ENCODE measurements around the gene ERCC6L2. TPM values are rescaled to one million over a fixed set of nuclear protein-coding genes. Genes with fewer than 3 reads are reported as not detected.
A peak's percentile ranks its signal among the peaks of the same experiment; 100 is the strongest.

The ERCC6L2 gene
- total RNA-seq, 2 experiments from 2014 or later: 30.8 to 31.3 TPM

DNA sequence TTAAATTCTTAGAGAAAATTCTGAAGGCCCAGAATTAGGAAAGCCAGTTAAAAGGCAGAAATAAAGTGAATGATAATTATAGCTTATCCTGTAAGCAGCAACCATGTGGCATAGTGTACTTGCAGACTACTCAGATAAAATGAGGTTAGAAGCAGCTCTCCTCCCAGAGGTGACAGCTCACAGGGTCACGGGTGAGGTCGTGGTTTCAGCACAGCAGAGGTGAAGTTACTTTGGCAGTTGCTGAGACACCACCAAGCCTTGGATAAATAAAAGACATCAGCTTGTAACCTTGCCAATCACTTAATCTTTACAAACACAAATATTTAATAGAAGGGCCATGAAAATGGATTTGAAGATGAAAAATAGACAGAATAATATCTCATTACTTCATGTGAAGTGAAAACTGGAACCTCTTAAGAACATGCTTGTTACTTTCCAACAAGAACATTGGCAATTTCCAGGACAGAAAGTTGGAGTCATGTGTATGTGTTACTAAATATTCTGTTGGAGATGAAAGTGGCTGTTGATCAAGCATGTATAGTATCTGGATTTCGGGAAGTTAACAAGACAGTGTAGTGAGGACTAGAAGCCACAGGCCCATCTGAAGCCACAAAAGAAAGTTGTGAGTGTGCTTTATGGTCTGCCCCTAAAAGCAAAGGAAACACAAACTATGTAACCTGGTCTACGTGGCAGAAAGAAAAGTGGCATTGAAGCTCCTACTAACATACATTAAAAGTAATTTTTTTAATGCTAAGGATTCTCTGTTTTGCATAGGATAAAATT is 134.4 kb downstream of the ERCC6L2 start:
- Mint-ChIP-seq H3K36me3 (ENCODE audit: low read depth) (peaks cover 9% of the 10 kb centered on the region), H3K27me3 (no peaks in the 10 kb centered on the region), H3K4me3 (peak overlapping the region; percentile 31), H3K9me3 (no peaks in the 10 kb centered on the region), H3K4me1 (ENCODE audit: low read depth) (peaks cover 52% of the 10 kb centered on the region), H3K27ac (peak overlapping the region; percentile 89)
- ATAC-seq (ENCODE audit: poor library complexity) (peak; percentile 76), DNase-seq (peak; percentile 38 to 86 (median 48))
- TF ChIP-seq, protein P1, sequence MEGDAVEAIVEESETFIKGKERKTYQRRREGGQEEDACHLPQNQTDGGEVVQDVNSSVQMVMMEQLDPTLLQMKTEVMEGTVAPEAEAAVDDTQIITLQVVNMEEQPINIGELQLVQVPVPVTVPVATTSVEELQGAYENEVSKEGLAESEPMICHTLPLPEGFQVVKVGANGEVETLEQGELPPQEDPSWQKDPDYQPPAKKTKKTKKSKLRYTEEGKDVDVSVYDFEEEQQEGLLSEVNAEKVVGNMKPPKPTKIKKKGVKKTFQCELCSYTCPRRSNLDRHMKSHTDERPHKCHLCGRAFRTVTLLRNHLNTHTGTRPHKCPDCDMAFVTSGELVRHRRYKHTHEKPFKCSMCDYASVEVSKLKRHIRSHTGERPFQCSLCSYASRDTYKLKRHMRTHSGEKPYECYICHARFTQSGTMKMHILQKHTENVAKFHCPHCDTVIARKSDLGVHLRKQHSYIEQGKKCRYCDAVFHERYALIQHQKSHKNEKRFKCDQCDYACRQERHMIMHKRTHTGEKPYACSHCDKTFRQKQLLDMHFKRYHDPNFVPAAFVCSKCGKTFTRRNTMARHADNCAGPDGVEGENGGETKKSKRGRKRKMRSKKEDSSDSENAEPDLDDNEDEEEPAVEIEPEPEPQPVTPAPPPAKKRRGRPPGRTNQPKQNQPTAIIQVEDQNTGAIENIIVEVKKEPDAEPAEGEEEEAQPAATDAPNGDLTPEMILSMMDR (IDR thresholded peaks at IDR 0.05): no peak
- ChIA-PET CTCF (no interaction called here), POLR2A (interaction anchor here (0.7 to 1.0 kb wide), 2 partner anchors 135 to 145 kb away, joined by 3 read pairs; no protein-coding TSS in a partner anchor)
- intact Hi-C loops (cut with DNase I, micrococcal nuclease): loop anchor here (2.0 to 10.0 kb wide), 3 partner anchors 25 to 145 kb away; partner anchors contain the start of gene ERCC6L2 (in 1 of the 2)
- Histone ChIP-seq H3K4me1 (ENCODE audit: insufficient read depth, low read length) (peaks cover 46% of the 10 kb centered on the region), H3K36me3 (ENCODE audit: insufficient read depth, low read length) (peaks cover 20% of the 10 kb centered on the region), H3K27me3 (ENCODE audit: control insufficient read depth in 1 of 2, insufficient read depth in 2 of 2, low read length in 2 of 2) (no peaks in the 10 kb centered on the region), H3K4me3 (ENCODE audit: low read length) (no peak overlapping the region), H3K9me3 (ENCODE audit: control insufficient read depth in 1 of 2, insufficient read depth in 1 of 2, low read length in 2 of 2) (no peaks in the 10 kb centered on the region), H3K27ac (ENCODE audit: low read depth in 1 of 2, low read length in 2 of 2) (peak overlapping the region; percentile 49 to 58)

DNA sequence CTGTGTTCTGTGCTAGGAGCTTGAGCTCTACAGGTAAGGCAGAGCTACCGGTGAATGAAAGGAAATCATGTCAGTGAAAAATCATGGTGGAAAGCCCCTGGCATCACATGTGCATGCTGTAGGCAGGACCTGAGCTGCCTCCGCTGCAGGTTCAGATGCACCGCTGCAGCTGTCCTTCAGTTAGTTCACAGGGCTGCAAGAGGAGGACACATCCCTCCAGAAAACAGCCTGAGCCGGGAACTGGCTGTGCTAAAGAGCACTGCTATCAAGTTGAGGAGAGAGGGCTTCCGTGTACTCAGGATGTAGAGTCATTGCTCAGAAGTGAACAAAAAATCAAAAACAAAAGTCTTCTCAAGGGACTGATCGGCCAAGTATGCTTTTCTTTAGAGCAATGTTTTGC is 138.6 kb downstream of the ERCC6L2 start:
- ChIA-PET POLR2A (interaction anchor here (2.6 kb wide), 1 partner anchor 138 kb away, joined by 8 read pairs; the partner anchor contains the start of gene ERCC6L2), CTCF (no interaction called here)
- TF ChIP-seq, protein P1 (IDR thresholded peaks at IDR 0.05): no peak
- H3K4me3 ChIP-seq (ENCODE audit: low read length): no peak overlapping the region
- no peaks in the 10 kb centered on the region for H3K27me3 ChIP-seq (ENCODE audit: control insufficient read depth in 1 of 2, insufficient read depth in 2 of 2, low read length in 2 of 2)
- Mint-ChIP-seq H3K36me3 (ENCODE audit: low read depth) (peaks cover 15% of the 10 kb centered on the region), H3K9me3 (no peaks in the 10 kb centered on the region), H3K4me3 (peak overlapping the region; percentile 35), H3K4me1 (ENCODE audit: low read depth) (peaks cover 66% of the 10 kb centered on the region), H3K27me3 (peaks cover under 1% of the 10 kb centered on the region), H3K27ac (peak overlapping the region; percentile 75)
- peaks cover 59% of the 10 kb centered on the region for H3K4me1 ChIP-seq (ENCODE audit: insufficient read depth, low read length)
- ATAC-seq (ENCODE audit: poor library complexity) (peak; percentile 61), DNase-seq (peak; percentile 24 to 84 (median 52))
- intact Hi-C loops (cut with DNase I, micrococcal nuclease): loop anchor here in 1 of 2 experiments (10.0 kb wide), 2 partner anchors 139 to 141 kb away; partner anchors contain the start of gene ERCC6L2
- no peaks in the 10 kb centered on the region for H3K9me3 ChIP-seq (ENCODE audit: control insufficient read depth in 1 of 2, insufficient read depth in 1 of 2, low read length in 2 of 2)
- peak overlapping the region; percentile 36 to 51 for H3K27ac ChIP-seq (ENCODE audit: low read depth in 1 of 2, low read length in 2 of 2)
- H3K36me3 ChIP-seq (ENCODE audit: insufficient read depth, low read length): peaks cover 5% of the 10 kb centered on the region

DNA sequence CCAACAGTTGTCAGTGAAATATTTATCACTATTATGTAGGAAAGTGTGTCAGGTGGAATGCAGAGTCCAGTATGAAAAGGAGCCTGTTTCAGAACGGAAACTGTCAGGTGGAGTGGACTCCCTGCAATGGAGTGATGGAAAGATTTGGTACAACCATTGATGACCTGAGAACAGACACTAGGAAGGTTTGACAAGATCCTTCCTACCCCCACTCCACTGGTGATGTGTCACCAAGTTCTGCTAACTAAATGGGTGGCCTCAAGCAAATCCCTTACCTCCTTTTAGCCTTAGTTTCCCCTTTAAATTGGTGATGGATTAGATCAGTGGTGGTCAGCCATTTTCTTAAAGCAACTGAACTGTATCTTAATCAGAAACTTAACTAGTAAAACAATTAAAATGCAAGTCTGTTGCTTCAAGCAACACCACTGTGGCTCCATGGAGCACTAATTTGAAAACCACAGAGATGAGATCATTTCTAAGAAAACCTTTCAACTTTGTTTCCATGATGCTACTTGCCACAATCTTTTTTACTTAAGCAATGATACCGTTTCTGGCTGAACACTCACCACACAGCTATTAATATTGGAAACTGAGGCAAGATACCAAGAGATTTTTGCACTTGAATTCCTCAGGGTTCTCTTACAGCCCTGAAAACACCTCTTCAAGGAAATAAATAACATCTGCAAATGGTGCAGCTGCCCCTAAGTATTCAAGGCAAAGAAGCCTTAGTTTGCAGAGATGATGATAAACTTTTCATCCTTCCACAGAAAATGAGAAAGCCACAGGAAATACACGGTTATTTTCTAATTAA is 140.6 kb downstream of the ERCC6L2 start:
- Histone ChIP-seq H3K9me3 (ENCODE audit: control insufficient read depth in 1 of 2, insufficient read depth in 1 of 2, low read length in 2 of 2) (no peaks in the 10 kb centered on the region), H3K4me1 (ENCODE audit: insufficient read depth, low read length) (peaks cover 60% of the 10 kb centered on the region), H3K4me3 (ENCODE audit: low read length) (no peak overlapping the region), H3K36me3 (ENCODE audit: insufficient read depth, low read length) (peaks cover 4% of the 10 kb centered on the region), H3K27me3 (ENCODE audit: control insufficient read depth in 1 of 2, insufficient read depth in 2 of 2, low read length in 2 of 2) (peaks cover under 1 to 4% of the 10 kb centered on the region in 2 experiments), H3K27ac (ENCODE audit: low read depth in 1 of 2, low read length in 2 of 2) (peak overlapping the region; percentile 47 to 67)
- POLR2A ChIA-PET: no interaction called here
- H3K27ac Mint-ChIP-seq: peak overlapping the region; percentile 88
- CTCF ChIA-PET: no interaction called here
- H3K4me1 Mint-ChIP-seq (ENCODE audit: low read depth): peaks cover 58% of the 10 kb centered on the region
- peak overlapping the region; percentile 59 for H3K4me3 Mint-ChIP-seq
- ATAC-seq (ENCODE audit: poor library complexity): peak; percentile 37
- H3K9me3 Mint-ChIP-seq: no peaks in the 10 kb centered on the region
- peaks cover 12% of the 10 kb centered on the region for H3K27me3 Mint-ChIP-seq
- intact Hi-C loops (cut with DNase I, micrococcal nuclease): loop anchor here in 1 of 2 experiments (10.0 kb wide), 2 partner anchors 139 to 141 kb away; partner anchors contain the start of gene ERCC6L2
- peaks cover 15% of the 10 kb centered on the region for H3K36me3 Mint-ChIP-seq (ENCODE audit: low read depth)
- DNase-seq: peak in 4 of 14 experiments; percentile 23 to 85 (median 68)
- TF ChIP-seq, protein P1 (IDR thresholded peaks at IDR 0.05): no peak
